CD4-positive, alpha-beta T cell treated with Interleukin-6 at 100 ng/mL for 8 hours (primary cell): ENCODE measurements around the gene HDAC7.
"Not testable (repeated sequence)": the region's sequence is repeated elsewhere in the genome, so short reads cannot be mapped to it uniquely, and the experiment has no call there.

ENCODE experiments used
- DNase-seq: peaks from one replicate; pipeline ENCODE4 v3.0.0-alpha.2; 2020; ENCODE audit warnings: mixed read lengths, low spot score

HDAC7 gene

DNA sequence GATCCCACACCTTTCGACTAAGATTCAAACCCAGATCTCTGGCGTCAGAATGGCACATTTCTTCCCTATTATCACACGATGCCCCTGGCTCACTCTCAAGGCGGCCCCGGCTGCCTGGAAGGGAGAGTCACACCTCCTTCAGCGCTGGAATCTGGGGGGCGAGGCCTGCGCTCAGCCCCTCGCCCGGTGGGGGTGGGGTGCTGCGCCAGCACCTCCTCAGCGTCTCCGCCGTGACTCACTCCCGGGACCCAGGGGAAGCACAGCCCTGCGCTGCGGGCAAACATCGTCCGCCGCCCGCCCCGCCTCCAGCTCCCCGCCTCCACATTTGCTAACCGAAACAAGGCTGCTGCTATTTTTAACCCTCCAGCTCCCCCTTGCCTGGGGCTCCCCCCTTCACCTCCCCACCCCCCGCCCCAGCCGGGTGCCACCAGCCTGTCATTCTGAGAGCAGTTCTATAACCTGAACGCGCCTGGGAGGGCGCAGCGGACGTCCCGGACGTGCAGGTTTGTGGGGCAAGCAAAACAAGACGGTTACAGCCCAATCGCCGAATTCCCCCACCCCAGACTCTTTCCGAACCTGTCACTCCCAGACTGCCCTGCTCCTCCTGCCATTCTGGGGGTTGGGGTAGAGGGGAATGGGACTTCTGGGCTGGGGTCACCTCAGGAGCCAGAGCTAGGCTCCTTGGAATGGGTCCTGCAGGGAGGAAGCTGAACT, 6.7 kb downstream of the HDAC7 start:
- peak; percentile 95 for DNase-seq

GRCh38 chr12:47811581-47812484, 7.9 kb downstream of the HDAC7 start:
- DNase-seq: no peak

- no peak for DNase-seq
These were observed 8.7 kb downstream of the HDAC7 start for GRCh38 chr12:47811072-47811396.

- not testable (repeated sequence) for DNase-seq
These were observed 10.2 kb downstream of the HDAC7 start for GRCh38 chr12:47809518-47809917.

DNA sequence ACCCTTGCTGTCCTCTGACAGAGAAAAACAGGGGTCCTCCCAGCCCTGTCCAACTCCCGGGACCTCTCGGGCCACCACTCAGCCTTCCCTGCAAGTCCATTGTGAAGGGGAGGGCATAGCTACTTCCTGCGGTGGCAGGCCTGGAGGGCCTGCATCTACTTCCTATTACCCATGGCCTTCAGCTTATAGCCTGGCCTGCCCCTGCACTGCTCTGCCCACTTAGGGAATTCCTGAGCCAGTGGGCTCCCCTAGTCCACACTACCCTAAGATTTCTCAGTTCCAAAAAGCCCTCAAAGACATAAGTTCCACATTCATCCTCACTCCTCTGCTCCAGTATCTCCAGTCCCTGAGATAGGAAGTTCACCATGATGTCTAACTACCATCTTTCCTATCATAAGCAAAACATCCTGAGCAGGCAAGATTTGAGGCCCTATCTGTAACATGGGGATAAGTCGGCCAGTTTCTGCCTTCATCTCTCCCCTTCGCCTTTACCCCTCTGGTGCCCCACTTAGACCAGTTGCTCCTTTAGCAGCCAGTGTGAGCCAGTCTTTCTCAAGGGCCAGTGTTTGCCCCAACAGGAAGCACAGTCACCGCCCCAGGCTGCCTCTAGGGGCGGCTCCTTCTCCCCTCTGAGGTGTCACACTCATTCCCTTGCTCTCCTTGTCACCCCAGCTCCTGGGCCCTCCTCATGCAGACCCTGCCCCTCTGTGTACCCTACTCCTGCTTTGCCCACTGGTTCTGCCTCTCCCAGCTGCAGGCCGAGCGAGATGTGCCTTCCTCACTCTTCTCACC, 10.9 kb downstream of the HDAC7 start:
- DNase-seq: peak; percentile 35

- peak; percentile 83 for DNase-seq
These were observed 11.7 kb downstream of the HDAC7 start for GRCh38 chr12:47808050-47808449.

GRCh38 chr12:47807338-47807737, 12.4 kb downstream of the HDAC7 start:
- DNase-seq: no peak

DNA sequence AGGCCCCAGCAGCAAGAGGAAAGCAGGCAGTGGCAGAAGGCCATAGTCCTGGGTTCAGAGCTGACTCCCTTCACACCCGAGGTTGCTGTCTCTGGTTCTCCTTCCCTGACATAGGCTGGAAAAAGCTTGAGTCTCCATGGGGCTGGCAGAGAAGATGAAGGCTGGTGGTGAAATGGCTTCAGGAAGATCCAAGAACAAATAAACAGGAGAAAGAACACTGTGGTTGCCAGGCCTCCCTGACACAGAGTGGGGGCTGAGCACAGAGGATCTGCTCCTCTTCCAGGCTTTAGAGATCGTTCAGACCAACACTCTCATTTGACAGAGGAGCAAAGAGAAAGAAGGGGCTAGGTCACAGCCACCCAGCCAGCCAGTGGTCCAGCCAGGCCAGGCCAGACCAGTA, 14.3 kb downstream of the HDAC7 start:
- no peak for DNase-seq

DNA sequence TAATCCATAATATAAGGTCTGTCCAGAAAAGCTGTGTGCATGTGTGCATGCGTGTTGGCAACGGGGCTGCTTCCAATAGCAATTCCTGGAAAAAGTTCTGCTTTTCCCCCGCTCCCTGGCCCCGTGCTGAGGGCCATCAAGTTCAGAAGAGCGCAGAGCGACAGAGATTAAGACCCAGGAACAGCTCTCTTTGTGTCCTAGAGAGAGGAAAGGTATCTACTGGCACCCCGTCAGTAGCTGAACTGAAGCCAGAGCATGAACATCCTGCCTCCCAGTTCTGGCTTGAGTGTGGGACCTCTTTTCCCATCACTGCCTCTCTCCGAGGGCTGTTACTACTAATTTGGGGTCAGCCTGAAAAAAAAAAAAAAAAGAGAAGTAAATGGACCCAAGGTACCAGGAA, 15.5 kb downstream of the HDAC7 start:
- DNase-seq: no peak

GRCh38 chr12:47803191-47803875, 16.4 kb downstream of the HDAC7 start:
- DNase-seq: no peak

DNA sequence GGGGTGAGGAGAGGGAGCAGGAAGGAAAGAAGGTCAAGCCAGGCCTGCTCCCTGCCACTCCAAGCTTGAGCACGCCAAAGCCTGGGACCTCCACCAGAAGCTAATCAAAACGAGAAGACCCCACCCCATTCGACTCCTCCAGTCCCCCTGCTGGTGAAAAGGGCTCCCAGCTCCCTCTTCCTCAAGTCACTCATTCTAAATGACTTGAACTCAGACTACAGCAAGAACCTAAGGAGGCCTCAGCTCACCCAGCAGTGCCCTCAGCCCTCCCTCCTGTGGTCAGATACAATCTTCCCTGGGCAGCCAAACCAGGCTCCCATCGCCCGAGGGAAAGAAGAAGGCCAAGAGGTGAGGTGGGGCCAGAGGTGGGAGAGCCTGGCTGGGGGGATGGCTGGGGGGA, 17.4 kb downstream of the HDAC7 start:
- DNase-seq: no peak

GRCh38 chr12:47801904-47802246, 17.8 kb downstream of the HDAC7 start:
- no peak for DNase-seq

DNA sequence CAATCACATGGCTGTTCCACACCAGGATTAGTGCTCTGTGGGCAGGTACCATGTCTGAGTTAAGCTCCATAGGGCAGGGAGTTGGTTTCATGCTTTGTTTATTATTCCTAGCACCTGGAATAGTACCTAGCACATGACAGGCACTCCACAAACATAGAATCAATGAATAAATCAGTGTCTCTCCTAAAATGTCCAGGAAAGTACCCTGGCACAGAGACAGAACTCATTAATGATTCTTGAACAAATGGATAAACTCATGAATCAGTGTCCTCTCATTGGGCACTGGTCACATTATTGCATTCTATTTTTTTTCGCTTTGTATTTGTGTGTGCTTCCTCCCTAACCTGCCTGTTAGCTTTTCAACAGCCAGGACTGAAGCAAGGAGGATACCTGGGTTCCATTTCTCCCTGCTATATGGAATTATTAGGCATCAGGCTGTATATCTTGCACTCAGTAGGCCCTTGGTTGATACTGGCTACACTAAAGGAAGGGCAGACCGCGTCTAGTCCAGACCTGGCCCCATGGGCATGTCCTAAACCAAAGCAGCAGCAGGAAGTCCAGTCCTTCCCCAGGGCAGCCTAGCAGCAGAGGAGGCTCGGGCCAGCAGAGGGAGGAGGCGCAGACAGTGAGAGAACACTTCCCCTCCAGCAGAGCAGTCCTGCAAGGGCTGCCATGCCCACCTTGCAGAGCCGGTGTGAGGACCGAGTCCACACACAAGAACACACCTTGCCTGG, 18.4 kb downstream of the HDAC7 start:
- no peak for DNase-seq

GRCh38 chr12:47800582-47800981, 19.1 kb downstream of the HDAC7 start:
- no peak for DNase-seq

GRCh38 chr12:47799357-47799955, 20.2 kb downstream of the HDAC7 start:
- no peak for DNase-seq

DNA sequence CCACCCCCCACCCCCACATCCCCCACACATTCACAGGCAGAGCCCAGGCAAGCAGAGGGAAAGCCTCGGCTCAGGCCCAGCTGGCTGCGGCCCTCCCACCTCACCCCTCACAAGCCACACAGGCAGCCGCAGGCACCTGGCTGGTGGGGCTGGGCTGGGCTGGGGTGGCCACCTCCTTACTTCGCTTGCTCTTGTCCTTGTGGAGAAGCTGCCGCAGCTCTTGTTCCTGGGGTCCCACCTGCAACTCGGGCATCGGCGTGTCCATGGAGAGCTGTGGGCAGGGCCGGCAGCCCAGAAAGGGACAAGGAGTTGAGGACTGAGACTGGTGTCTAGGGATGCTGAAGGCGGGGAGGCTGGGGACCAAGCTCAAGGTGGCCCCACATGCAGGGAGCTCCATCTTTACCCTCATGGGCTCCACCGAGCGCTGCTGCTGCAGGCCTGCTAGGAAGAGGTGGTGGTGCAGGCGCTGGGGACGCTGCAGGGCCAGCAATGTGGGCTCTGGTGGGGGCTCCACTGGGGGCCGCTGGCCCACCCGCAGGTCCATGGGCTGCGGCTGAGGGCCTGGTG, 21.2 kb downstream of the HDAC7 start:
- DNase-seq: no peak

DNA sequence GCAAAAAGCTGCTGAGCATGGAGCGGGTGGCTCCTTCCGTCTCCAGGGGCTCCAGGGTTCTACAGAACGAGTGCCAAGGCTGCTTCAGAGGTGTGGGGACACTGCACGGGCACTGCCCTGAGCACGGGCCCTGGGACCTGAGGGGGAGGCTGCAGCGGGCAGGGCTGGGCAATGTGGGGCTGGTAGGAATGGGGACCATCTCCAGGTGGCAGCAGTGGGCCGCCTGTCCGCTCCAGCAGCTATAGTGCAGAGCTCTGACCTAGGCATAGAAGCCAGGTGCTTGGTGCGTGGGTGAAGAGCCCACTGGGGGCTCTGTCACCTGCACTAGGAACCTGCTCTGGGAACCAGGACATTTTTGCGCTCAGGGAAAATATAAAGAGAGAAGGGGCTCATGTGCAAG, 22.3 kb downstream of the HDAC7 start:
- DNase-seq: no peak

DNA sequence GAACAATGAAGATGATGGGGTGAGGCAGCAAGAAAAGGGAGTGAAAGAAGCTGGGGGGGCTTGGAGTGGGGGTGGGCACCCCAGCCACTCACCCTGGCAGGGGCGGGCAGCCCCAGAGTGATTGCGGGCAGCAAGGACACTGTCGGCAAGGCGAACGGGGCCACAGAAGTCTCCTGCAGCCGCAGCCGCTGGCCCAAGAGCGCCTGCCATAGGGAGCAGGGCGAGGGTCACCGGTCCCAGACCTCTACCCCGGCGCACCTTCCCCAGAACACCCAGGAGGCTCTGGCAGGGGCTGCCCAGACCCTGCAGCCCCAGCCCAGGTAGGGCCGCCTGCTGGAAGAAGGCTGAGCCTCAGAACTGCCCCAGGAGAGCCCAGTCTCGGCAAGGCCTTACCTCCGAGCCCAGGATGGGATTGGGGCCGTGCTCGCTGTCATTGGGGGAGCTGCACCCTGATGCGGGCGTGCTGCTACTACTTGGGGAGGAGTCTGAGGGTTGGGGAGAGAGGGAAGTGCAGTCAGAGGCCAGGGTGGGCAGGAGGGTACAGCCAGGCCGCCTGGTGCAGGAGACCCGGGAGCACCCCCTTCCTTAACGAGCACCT, 23.8 kb downstream of the HDAC7 start:
- no peak for DNase-seq

- no peak for DNase-seq
These were observed 24.4 kb downstream of the HDAC7 start for GRCh38 chr12:47795121-47795813.

GRCh38 chr12:47794679-47795078, 25.0 kb downstream of the HDAC7 start:
- no peak for DNase-seq
